Caki2 (cell line): ENCODE measurements around the gene CCDC93. TPM values are rescaled to one million over a fixed set of nuclear protein-coding genes. Genes with fewer than 3 reads are reported as not detected.

Experiments
- DNase-seq: peaks from one replicate; pipeline ENCODE4 v3.0.0-alpha.2; 2015; ENCODE audit warnings: low read depth
- in situ Hi-C: cut with HindIII; loops from 2 replicates; pipeline ENCODE4 v1.10.0; 2016; ENCODE audit warnings: low sequenced_read_pairs, low pct_unique_long_range_greater_than_20kb, mixed read lengths
- total RNA-seq: library from RNA; depleted of rRNA; stranded (reverse); fragments of >200 nt; shearing (Covaris generic); gene quantifications from 2 replicates; pipeline ENCODE4 v1.2.3, GENCODE V29; 2014; ENCODE audit warnings: low replicate concordance; rRNA removed

CCDC93 gene, protein sequence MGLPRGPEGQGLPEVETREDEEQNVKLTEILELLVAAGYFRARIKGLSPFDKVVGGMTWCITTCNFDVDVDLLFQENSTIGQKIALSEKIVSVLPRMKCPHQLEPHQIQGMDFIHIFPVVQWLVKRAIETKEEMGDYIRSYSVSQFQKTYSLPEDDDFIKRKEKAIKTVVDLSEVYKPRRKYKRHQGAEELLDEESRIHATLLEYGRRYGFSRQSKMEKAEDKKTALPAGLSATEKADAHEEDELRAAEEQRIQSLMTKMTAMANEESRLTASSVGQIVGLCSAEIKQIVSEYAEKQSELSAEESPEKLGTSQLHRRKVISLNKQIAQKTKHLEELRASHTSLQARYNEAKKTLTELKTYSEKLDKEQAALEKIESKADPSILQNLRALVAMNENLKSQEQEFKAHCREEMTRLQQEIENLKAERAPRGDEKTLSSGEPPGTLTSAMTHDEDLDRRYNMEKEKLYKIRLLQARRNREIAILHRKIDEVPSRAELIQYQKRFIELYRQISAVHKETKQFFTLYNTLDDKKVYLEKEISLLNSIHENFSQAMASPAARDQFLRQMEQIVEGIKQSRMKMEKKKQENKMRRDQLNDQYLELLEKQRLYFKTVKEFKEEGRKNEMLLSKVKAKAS
- total RNA-seq, result 8.5 and 9.3 TPM in 2 replicates

DNA sequence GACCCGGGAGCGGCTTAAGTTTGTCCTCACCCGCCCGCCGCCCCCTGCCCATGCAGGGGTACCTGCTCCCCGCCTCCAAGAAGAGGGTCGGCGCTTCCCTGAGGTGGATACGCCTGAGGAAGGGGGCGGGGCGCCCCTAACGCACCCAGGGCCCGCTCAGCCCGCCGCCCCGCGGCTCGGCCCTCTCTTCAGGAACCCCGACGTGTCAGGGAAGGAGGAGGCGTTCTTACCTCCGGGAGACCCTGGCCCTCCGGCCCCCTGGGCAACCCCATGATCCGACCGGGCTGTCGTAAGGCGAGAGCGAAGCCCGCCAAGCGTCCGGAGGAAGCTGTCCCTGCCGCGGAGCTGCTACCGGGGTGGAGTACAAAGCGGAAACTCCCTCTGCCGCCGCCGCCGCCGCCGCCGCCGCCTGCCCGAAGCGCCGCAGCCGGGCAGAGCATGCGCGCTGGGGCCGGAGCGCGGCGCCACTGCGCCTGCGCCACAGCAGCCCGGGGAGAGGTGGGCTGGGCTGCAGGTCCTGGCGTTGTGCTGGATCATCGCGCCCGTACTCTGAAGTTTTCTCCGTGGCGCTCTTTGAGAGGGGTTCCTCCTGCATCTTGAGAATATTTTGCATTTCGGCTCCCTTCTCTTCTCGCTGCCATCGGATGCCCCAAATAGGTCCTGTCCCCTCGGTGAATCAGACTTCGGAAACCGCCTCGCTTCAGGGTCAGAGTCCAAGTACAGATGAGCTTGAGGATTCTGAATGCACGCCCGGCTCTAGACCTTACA is at the start of gene CCDC93:
Gene CCDC93 (minus strand): TSS at position 347 of the 768 bp plus-strand sequence. CDS start 75 bp downstream, at position 272.
- in situ Hi-C loops, result no loop called here
- DNase-seq, result peak; percentile 87

DNA sequence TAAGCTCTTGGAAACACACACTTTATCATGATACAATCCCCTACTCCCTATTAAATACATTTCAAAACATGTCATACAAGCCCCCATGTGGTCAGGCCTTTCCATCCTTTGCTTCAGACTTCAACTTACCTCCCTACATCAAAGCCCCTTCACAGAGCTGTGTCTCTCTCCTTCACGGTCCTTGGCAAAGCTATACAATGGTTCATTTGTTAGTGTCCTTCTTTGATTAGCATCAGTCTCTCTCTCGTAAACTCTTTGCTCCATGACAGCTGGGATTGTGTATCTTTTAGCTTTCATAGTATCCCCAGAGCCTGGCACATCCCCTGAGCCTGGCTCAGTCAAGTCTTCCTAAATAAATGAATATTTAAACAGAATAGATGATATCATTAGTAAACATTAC is 48.8 kb upstream of the CCDC93 start:
- in situ Hi-C loops, result no loop called here
- DNase-seq, result no peak

DNA sequence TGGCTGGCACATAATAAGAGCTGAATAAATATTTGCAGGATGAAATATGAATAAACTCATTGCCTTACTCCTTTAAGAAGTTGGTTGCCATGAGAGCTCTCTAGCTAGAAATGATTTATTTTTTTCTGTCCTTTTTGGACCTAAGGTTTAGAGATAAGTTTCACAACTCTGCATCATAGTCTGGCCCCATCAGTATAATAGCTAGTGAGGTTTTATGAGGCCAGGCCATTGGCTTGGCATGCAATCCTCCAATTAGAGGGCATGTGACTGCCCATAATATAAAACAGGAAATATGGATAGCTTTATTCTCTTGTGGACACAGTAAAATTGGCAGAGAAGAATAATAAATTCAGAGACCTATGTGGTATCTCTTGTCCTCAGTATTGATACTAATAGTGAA is 48.2 kb upstream of the CCDC93 start:
- no peak for DNase-seq
- in situ Hi-C loops, result no loop called here

DNA sequence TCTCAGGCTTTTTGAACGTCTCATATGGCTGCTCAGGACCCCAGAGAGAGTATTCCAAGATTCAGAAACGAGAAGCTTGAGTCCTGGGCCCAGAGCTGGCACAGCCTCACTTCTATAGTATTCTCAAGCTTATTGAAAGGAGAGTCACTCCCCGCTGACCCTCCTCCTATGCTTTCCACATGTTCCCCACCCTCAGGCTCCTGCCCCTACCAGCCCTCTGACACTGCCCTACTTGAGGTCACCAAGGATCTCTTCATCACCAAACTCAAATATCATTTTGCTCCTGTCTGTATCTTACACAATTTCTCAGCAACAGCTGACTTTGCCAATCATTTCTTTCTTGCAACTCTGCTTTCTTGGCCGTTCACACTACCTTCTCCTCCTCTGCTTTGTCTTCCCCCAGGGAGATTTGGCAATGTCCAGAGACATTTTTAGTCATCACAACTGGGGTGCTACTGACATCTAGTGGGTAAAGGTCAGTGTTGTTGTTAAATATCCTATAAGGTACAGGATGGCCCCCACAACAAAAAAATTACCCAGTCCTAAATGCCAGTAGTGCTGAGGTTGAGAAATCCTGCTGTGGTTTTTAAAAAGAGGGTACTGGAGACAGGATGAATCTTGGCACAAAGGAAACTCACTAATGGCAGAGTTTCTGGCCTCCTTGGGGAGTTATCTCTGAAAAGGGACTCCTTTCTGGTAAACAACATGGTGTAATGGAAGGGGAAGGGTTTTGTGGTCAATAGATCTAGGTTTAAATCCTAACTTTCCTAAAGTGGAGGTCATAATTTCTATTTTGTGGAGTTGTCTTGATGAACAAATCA is 47.5 kb upstream of the CCDC93 start:
- no peak for DNase-seq
- in situ Hi-C loops, result no loop called here

DNA sequence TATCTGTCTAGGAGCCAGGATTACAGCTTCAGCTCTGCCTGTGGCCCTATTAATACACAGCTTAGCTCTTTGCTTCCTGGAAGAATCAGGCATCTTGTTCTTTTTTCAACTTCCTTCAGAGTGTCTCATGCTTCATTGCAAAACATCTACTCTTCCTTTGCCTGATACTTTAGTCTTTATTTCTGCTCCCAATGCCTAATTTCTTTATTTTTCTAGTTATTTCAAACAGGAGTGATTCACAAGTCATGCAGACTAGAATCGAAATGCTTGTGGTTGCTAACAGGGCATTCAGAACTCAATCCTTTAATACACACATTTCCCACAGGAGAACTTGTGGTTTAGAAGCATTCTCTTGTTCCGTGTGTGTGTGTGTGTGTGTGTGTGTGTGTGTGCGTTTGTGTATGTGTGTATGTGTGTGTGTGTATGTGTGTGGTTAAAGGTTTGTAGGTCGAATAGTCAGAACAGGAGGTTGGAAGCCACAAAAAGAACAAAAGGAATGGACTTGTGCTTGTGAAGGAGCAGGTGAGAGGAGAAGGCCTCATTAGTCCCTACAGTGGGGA is 46.1 kb upstream of the CCDC93 start:
- in situ Hi-C loops, result no loop called here
- no peak for DNase-seq

DNA sequence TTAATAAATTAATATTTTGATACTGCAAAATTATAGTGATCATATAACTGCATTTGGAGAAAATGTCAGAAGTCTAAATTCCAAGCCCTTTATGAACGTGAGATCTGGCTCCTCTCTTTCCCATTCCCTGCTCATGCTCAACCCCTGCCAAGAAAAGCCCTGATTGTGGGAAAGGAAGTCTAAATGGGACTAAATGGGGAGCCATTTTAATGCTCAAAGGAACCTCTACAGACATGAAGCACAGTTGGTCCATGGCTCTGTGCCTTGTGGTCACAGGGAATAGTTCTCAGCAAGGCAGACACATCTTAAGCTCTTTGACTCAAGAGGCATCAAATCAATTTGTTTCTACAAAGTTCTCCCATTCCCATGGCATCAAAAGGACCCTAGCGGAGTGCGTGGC is 45.1 kb upstream of the CCDC93 start:
- in situ Hi-C loops, result no loop called here

GRCh38 chr2:118056801-118057200 is 42.9 kb upstream of the CCDC93 start:
- DNase-seq, result no peak
- in situ Hi-C loops, result no loop called here

More for the DNA sequence above, 45.1 kb upstream of the CCDC93 start:
- no peak for DNase-seq

- in situ Hi-C loops, result no loop called here
- DNase-seq, result no peak
Measured at GRCh38 chr2:118056165-118056534, 42.3 kb upstream of the CCDC93 start.

GRCh38 chr2:118055512-118056164 is 41.8 kb upstream of the CCDC93 start:
- in situ Hi-C loops, result no loop called here
- no peak for DNase-seq

- DNase-seq, result no peak
- in situ Hi-C loops, result no loop called here
Measured at GRCh38 chr2:118054213-118055008, 40.5 kb upstream of the CCDC93 start.

DNA sequence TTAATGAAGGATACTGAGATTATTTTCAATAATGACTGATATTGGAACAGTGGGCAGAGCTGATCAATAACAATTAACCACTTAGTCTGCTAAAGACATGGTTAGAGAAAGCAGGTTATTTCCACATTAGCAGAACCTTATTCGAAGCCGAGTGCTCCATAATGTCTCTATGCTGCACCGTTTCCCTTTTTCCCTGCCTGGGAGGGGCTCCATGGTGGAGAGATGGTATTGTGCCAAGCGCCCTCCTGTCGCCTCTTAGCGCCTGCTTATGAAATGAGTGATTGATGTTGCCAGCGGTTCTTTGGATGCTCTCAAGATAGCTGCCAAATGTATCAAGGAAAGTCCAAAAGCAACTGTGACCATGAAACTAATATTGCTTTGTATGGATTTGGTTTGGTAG is 39.8 kb upstream of the CCDC93 start:
- in situ Hi-C loops, result no loop called here
- DNase-seq, result no peak

GRCh38 chr2:118052474-118052873 is 38.6 kb upstream of the CCDC93 start:
- no peak for DNase-seq
- in situ Hi-C loops, result no loop called here

DNA sequence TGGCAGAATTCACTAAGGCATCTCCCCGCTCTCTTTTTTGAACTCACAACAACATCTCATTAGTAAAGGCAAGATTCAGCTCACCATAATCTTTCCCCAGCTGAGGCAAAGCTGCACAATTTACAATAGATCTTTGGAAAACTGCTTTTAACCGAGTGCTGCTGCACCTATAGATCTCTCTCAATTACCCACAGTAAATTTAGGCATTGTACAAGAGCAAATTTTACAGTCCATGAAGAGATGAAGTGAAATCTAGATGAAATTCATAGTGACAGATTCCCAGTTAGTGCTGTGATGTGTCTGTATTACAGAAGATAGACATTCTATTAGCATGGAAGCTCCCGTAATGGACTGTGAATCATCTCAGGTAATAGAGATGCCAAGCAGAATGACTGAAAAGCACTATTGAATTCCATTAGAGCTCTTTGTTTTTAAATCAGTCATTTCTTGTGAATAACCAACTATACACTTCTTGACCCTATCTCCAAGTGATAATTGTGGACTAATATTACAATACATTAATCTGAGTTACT is 38.0 kb upstream of the CCDC93 start:
- in situ Hi-C loops, result no loop called here

DNA sequence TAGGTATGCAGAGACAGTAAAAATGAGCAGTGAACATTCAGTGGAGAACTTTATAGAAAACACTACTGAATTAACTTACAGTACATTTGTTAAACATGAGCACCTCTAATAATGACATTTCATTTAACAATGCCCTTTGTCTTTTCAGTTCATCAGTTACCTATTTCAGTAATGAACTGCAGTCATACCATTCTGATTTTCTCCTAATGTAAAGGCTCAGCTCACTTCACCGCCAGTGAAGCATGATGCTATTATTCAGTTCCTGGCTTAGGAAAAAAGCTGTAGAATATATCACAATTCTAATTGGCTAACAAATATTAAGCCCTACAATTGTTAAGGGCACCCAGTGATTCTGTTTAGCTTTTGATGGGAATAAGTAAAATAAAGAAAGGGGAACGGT is 37.1 kb upstream of the CCDC93 start:
- in situ Hi-C loops, result no loop called here

More for the DNA sequence above, 38.0 kb upstream of the CCDC93 start:
- no peak for DNase-seq

DNA sequence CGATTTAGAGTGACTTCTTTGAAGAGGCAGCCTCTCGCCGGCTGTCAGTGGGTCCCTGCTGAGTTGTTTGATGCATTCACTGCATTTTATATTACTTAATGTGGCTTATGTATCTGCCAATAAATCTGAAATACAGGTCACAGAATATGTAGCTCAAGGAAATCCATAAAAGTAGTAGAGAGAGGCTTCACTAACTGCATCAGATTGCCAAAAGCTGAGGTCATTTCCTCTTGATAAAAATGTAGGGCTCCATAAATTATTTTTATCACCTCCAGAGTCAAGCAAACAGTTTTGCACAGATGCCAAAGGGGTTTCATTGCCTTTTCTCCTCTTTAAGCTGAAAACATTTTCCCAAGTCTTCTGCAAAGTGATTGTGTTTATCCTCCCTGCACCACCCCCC is 36.5 kb upstream of the CCDC93 start:
- DNase-seq, result no peak
- in situ Hi-C loops, result no loop called here

More for the DNA sequence above, 37.1 kb upstream of the CCDC93 start:
- DNase-seq, result no peak

DNA sequence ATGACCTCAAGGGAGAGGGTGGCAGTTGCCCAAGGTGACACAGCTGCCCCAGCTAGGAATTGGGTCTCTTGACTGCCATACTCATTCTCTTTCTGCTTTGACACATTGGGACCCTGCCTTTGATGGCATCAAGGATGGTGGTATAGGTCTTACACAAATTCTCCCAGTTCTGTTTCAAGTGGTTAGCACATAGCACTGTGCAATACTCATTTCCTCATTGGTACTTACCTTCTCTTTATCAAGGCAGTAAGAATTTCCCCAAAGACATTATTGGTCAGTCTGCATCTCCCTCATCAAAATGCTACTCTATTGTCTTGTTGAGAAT is 35.9 kb upstream of the CCDC93 start:
- DNase-seq, result no peak
- in situ Hi-C loops, result no loop called here
